Measurements from ENCODE around the gene CTNNA1.

DNA sequence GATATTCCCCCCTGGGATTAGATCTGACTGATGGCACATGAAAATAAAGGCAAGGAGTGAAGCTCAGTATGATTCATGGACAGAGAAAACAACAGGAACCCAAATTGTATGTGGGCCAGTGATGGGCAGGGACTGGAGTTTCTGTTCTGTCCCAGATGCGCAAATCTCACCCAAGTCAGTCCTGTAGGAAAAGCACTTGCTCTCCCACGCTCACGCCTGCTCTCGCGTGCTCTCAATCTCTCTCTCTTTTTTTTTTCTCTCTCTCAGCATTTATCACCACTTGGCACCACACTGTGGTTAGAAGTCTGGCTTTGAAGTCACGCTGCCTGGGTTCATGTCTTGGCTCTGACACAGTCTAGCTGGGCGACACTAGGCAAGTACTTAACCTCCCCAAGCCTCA, 228.4 kb downstream of the CTNNA1 start:
- TF ChIP-seq POLR2A (IDR thresholded peaks at IDR 0.05) = no peak
- TF ChIP-seq, protein P1, sequence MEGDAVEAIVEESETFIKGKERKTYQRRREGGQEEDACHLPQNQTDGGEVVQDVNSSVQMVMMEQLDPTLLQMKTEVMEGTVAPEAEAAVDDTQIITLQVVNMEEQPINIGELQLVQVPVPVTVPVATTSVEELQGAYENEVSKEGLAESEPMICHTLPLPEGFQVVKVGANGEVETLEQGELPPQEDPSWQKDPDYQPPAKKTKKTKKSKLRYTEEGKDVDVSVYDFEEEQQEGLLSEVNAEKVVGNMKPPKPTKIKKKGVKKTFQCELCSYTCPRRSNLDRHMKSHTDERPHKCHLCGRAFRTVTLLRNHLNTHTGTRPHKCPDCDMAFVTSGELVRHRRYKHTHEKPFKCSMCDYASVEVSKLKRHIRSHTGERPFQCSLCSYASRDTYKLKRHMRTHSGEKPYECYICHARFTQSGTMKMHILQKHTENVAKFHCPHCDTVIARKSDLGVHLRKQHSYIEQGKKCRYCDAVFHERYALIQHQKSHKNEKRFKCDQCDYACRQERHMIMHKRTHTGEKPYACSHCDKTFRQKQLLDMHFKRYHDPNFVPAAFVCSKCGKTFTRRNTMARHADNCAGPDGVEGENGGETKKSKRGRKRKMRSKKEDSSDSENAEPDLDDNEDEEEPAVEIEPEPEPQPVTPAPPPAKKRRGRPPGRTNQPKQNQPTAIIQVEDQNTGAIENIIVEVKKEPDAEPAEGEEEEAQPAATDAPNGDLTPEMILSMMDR (IDR thresholded peaks at IDR 0.05) = no peak

All from lower leg skin (tissue), 3 donors.